HCT116 (cell line): ENCODE results near the gene IDI1.

Experiments
- CTCF ChIP-seq, 3 experiments: fragments of 200-600 bp in 1 of 3; sonication (generic) in 1 of 3; IDR thresholded peaks in 2 of 3; conservative IDR thresholded peaks in 1 of 3; 2 replicates each; pipeline ENCODE4 v1.5.1; 2012 to 2017; ENCODE audit warnings: low read depth in 2 of 3, low read length in 2 of 3, antibody characterized with exemption in 1 of 3, borderline replicate concordance in 1 of 3, control low read depth in 1 of 3, mild to moderate bottlenecking in 1 of 3, mixed read lengths in 1 of 3, mixed run types in 1 of 3, moderate library complexity in 1 of 3; ENCODE audit not compliant: insufficient read depth in 1 of 3
- EZH2 ChIP-seq: fragments of 200-600 bp; sonication (generic); IDR thresholded peaks from 2 replicates; pipeline ENCODE4 v1.6.1; 2017; ENCODE audit warnings: antibody characterized with exemption, mixed run types
- MAX ChIP-seq: IDR thresholded peaks from 2 replicates; pipeline ENCODE4 v1.6.1; 2012
- POLR2AphosphoS5 ChIP-seq: IDR thresholded peaks from 2 replicates; pipeline ENCODE4 v1.6.1; 2011; ENCODE audit warnings: mild to moderate bottlenecking, low read depth, low read length, moderate library complexity
- RAD21 ChIP-seq: IDR thresholded peaks from 2 replicates; pipeline ENCODE4 v1.6.1; 2012; ENCODE audit warnings: low read depth, mild to moderate bottlenecking
- SIN3A ChIP-seq: IDR thresholded peaks from 2 replicates; pipeline ENCODE4 v1.6.1; 2012; ENCODE audit warnings: low read depth
- TCF7L2 ChIP-seq: IDR thresholded peaks from 2 replicates; pipeline ENCODE4 v1.7.0; 2011; ENCODE audit warnings: borderline replicate concordance, inconsistent platforms; ENCODE audit not compliant: insufficient read depth, insufficient read length; ENCODE audit errors: extremely low read depth

- no peak for TF ChIP-seq CTCF (IDR thresholded peaks at IDR 0.05 in 2 of 3, conservative IDR thresholded peaks at IDR 0.05 in 1 of 3; ENCODE audit: borderline replicate concordance in 1 of 3, insufficient read depth in 1 of 3, low read depth in 2 of 3, low read length in 2 of 3)
- no peak for TF ChIP-seq POLR2AphosphoS5
- no peak for TF ChIP-seq EZH2
- TF ChIP-seq MAX: no peak
- TF ChIP-seq SIN3A: no peak
- no peak for TF ChIP-seq TCF7L2
- TF ChIP-seq RAD21: no peak
Observed at GRCh38 chr10:1054684-1055083, 5.8 kb upstream of the IDI1 start.
